Measurements from ENCODE around the gene PDE3A.
"Not testable (repeated sequence)": the region's sequence is repeated elsewhere in the genome, so short reads cannot be mapped to it uniquely, and the experiment has no call there.

The PDE3A gene

GRCh38 chr12:20557096-20557495 lies 188.8 kb downstream of the PDE3A start:
- DNase-seq: no peak

- no peak for DNase-seq
These were observed 192.6 kb downstream of the PDE3A start for GRCh38 chr12:20560935-20561334.

GRCh38 chr12:20561871-20562270 lies 193.5 kb downstream of the PDE3A start:
- no peak for DNase-seq

GRCh38 chr12:20567413-20567812 lies 199.1 kb downstream of the PDE3A start:
- no peak for DNase-seq

GRCh38 chr12:20572451-20572850 lies 204.1 kb downstream of the PDE3A start:
- DNase-seq: no peak

- DNase-seq: no peak
These were observed 208.2 kb downstream of the PDE3A start for GRCh38 chr12:20576528-20576927.

- no peak for DNase-seq
These were observed 208.7 kb downstream of the PDE3A start for GRCh38 chr12:20577054-20577453.

- no peak for DNase-seq
These were observed 209.8 kb downstream of the PDE3A start for GRCh38 chr12:20578142-20578541.

- DNase-seq: no peak
These were observed 216.8 kb downstream of the PDE3A start for GRCh38 chr12:20585055-20585625.

- no peak for DNase-seq
These were observed 217.6 kb downstream of the PDE3A start for GRCh38 chr12:20585913-20586312.

- no peak for DNase-seq
These were observed 219.7 kb downstream of the PDE3A start for GRCh38 chr12:20588042-20588441.

GRCh38 chr12:20590570-20590969 lies 222.2 kb downstream of the PDE3A start:
- no peak for DNase-seq

GRCh38 chr12:20592556-20592955 lies 224.2 kb downstream of the PDE3A start:
- no peak for DNase-seq

- no peak for DNase-seq
These were observed 225.3 kb downstream of the PDE3A start for GRCh38 chr12:20593611-20594010.

- no peak for DNase-seq
These were observed 227.7 kb downstream of the PDE3A start for GRCh38 chr12:20596061-20596460.

GRCh38 chr12:20599757-20600156 lies 231.4 kb downstream of the PDE3A start:
- no peak for DNase-seq

GRCh38 chr12:20601668-20602280 lies 233.4 kb downstream of the PDE3A start:
- DNase-seq: peak; percentile 10

GRCh38 chr12:20602641-20603391 lies 234.5 kb downstream of the PDE3A start:
- no peak for DNase-seq

- DNase-seq: no peak
These were observed 236.2 kb downstream of the PDE3A start for GRCh38 chr12:20604408-20605067.

- not testable (repeated sequence) for DNase-seq
These were observed 246.7 kb downstream of the PDE3A start for GRCh38 chr12:20615020-20615419.

GRCh38 chr12:20616093-20616492 lies 247.8 kb downstream of the PDE3A start:
- no peak for DNase-seq

GRCh38 chr12:20620261-20620660 lies 251.9 kb downstream of the PDE3A start:
- no peak for DNase-seq

- DNase-seq: no peak
These were observed 256.4 kb downstream of the PDE3A start for GRCh38 chr12:20624718-20625117.

- no peak for DNase-seq
These were observed 257.2 kb downstream of the PDE3A start for GRCh38 chr12:20625531-20625930.

Data from MV-4-11 (cell line).